HEK293 (cell line): ENCODE data around the gene CENPP.

ENCODE experiments used
- CTCF ChIA-PET: fragments of 350-600 bp; formaldehyde crosslinking; extraction: SDS; loops from one replicate; lab custom pipeline; 2021; ENCODE audit warnings: antibody characterized with exemption; lab: Yijun Ruan, JAX
- POLR2A ChIA-PET: fragments of 300-600 bp; formaldehyde crosslinking; extraction: SDS; loops from one replicate; lab custom pipeline; 2020; ENCODE audit warnings: antibody characterized with exemption, inconsistent platforms; lab: Yijun Ruan, JAX
- H3K27ac ChIP-seq: fragments of 200-500 bp; sonication (Bioruptor generic); 2 replicates; pipeline ENCODE4 v1.5.1; 2014; ENCODE audit warnings: low read depth, low read length, control low read depth, inconsistent platforms; ENCODE audit errors: extremely low read depth
- H3K36me3 ChIP-seq, 2 experiments: fragments of 200-500 bp in 1 of 2; sonication (Bioruptor generic) in 1 of 2; 1 replicate in 1 of 2; 2 replicates in 1 of 2; pipeline ENCODE4 v1.5.1; 2014 to 2017; ENCODE audit warnings: inconsistent platforms in 2 of 2, low read length in 2 of 2; ENCODE audit not compliant: control insufficient read depth in 2 of 2, insufficient read depth in 1 of 2
- H3K4me1 ChIP-seq: fragments of 200-500 bp; sonication (Bioruptor generic); 2 replicates; pipeline ENCODE4 v1.5.1; 2014; ENCODE audit warnings: mild to moderate bottlenecking, low read length, inconsistent platforms; ENCODE audit not compliant: control insufficient read depth, insufficient read depth
- H3K4me3 ChIP-seq: 2 replicates; pipeline ENCODE4 v1.5.1; 2011; ENCODE audit warnings: low read depth, mild to moderate bottlenecking, control low read depth, low read length, moderate library complexity
- H3K9me3 ChIP-seq: fragments of 200-500 bp; sonication (Bioruptor generic); 2 replicates; pipeline ENCODE4 v1.5.1; 2014; ENCODE audit warnings: low read depth, low read length, inconsistent platforms; ENCODE audit not compliant: control insufficient read depth, insufficient read depth
- FEZF1 ChIP-seq: fragments of 450-650 bp; formaldehyde crosslinking; IDR thresholded peaks from 2 replicates; pipeline ENCODE4 v1.5.1; 2016; ENCODE audit warnings: missing biosample characterization, missing genetic modification characterization
- GLI2 ChIP-seq: fragments of 450-650 bp; formaldehyde crosslinking; IDR thresholded peaks from 2 replicates; pipeline ENCODE4; 2017; ENCODE audit warnings: missing biosample characterization, missing genetic modification characterization, low read depth, borderline replicate concordance
- KLF1 ChIP-seq: fragments of 450-650 bp; formaldehyde crosslinking; IDR thresholded peaks from 2 replicates; pipeline ENCODE4 v1.5.1; 2016; ENCODE audit warnings: missing biosample characterization, missing genetic modification characterization
- MZF1 ChIP-seq: fragments of 450-650 bp; formaldehyde crosslinking; IDR thresholded peaks from 2 replicates; pipeline ENCODE4 v1.5.1; 2017; ENCODE audit warnings: missing biosample characterization, missing genetic modification characterization, borderline replicate concordance
- PRDM4 ChIP-seq: fragments of 450-650 bp; formaldehyde crosslinking; IDR thresholded peaks from 2 replicates; pipeline ENCODE4 v1.5.1; 2017; ENCODE audit warnings: missing biosample characterization, missing genetic modification characterization
- REPIN1 ChIP-seq: fragments of 450-650 bp; formaldehyde crosslinking; IDR thresholded peaks from 2 replicates; pipeline ENCODE4 v1.5.1; 2017; ENCODE audit warnings: missing biosample characterization, missing genetic modification characterization, low read depth
- SETDB1 ChIP-seq: IDR thresholded peaks from one replicate; pipeline ENCODE4 v1.6.1; 2017; ENCODE audit warnings: mild to moderate bottlenecking, low read length, moderate library complexity, mixed read lengths; ENCODE audit not compliant: insufficient read length
- WT1 ChIP-seq: fragments of 450-650 bp; formaldehyde crosslinking; IDR thresholded peaks from 2 replicates; pipeline ENCODE4 v1.5.1; 2016; ENCODE audit warnings: missing biosample characterization, missing genetic modification characterization
- ZBTB1 ChIP-seq: fragments of 450-650 bp; formaldehyde crosslinking; IDR thresholded peaks from 2 replicates; pipeline ENCODE4 v1.5.1; 2016; ENCODE audit warnings: missing biosample characterization, missing genetic modification characterization
- ZBTB48 ChIP-seq: fragments of 450-650 bp; formaldehyde crosslinking; IDR thresholded peaks from 2 replicates; pipeline ENCODE4 v1.5.1; 2016; ENCODE audit warnings: missing biosample characterization, missing genetic modification characterization
- ZFP37 ChIP-seq: fragments of 450-650 bp; formaldehyde crosslinking; IDR thresholded peaks from 2 replicates; pipeline ENCODE4 v1.5.1; 2016; ENCODE audit warnings: missing biosample characterization, missing genetic modification characterization
- ZFP41 ChIP-seq: fragments of 450-650 bp; formaldehyde crosslinking; IDR thresholded peaks from 2 replicates; pipeline ENCODE4 v1.5.1; 2016; ENCODE audit warnings: missing biosample characterization, missing genetic modification characterization, borderline replicate concordance
- ZNF26 ChIP-seq: fragments of 450-650 bp; formaldehyde crosslinking; IDR thresholded peaks from 2 replicates; pipeline ENCODE4 v1.5.1; 2016; ENCODE audit warnings: missing biosample characterization, missing genetic modification characterization
- ZNF37A ChIP-seq: fragments of 450-650 bp; IDR thresholded peaks from 2 replicates; pipeline ENCODE4 v1.5.1; 2018; ENCODE audit warnings: missing biosample characterization, missing genetic modification characterization
- ZNF416 ChIP-seq: fragments of 450-650 bp; formaldehyde crosslinking; IDR thresholded peaks from 2 replicates; pipeline ENCODE4 v1.5.1; 2016; ENCODE audit warnings: missing biosample characterization, missing genetic modification characterization
- ZNF473 ChIP-seq: fragments of 450-650 bp; formaldehyde crosslinking; IDR thresholded peaks from 2 replicates; pipeline ENCODE4 v1.5.1; 2017; ENCODE audit warnings: missing biosample characterization, missing genetic modification characterization
- ZNF501 ChIP-seq: fragments of 450-650 bp; formaldehyde crosslinking; IDR thresholded peaks from 2 replicates; pipeline ENCODE4 v1.5.1; 2016; ENCODE audit warnings: missing biosample characterization, missing genetic modification characterization
- ZNF707 ChIP-seq: fragments of 450-650 bp; formaldehyde crosslinking; IDR thresholded peaks from 2 replicates; pipeline ENCODE4 v1.5.1; 2016; ENCODE audit warnings: missing biosample characterization, missing genetic modification characterization
- ZNF837 ChIP-seq: fragments of 450-650 bp; formaldehyde crosslinking; IDR thresholded peaks from 2 replicates; pipeline ENCODE4 v1.5.1; 2016; ENCODE audit warnings: missing biosample characterization, missing genetic modification characterization
- ZXDB ChIP-seq: fragments of 450-650 bp; formaldehyde crosslinking; IDR thresholded peaks from 2 replicates; pipeline ENCODE4 v1.5.1; 2016; ENCODE audit warnings: missing biosample characterization, missing genetic modification characterization

Gene CENPP

GRCh38 chr9:92655896-92656536 is 330.3 kb downstream of the CENPP start:
- H3K27ac ChIP-seq: no peak overlapping the region
- no peaks in the 10 kb centered on the region for H3K9me3 ChIP-seq
- TF ChIP-seq SETDB1 (no peak), ZNF37A (tag by site-specific recombination) (no peak), PRDM4 (no peak), KLF1 (tag by site-specific recombination) (no peak), ZNF416 (tag by site-specific recombination) (no peak), GLI2 (tag by site-specific recombination) (no peak), ZFP37 (tag by site-specific recombination) (no peak), ZXDB (tag by site-specific recombination) (no peak), ZNF837 (no peak), ZNF707 (tag by site-specific recombination) (no peak), ZBTB48 (no peak), ZNF26 (tag by site-specific recombination) (no peak), ZNF473 (tag by site-specific recombination) (no peak), FEZF1 (tag by site-specific recombination) (no peak), REPIN1 (tag by site-specific recombination) (no peak), ZBTB1 (no peak), ZFP41 (tag by site-specific recombination) (no peak), MZF1 (no peak)
- TF ChIP-seq, all 188 proteins: peak for 0
- Histone ChIP-seq H3K4me3 (no peak overlapping the region), H3K36me3 (peaks cover 0 to 65% of the 10 kb centered on the region in 2 experiments; a peak in 1 of 3 replicates), H3K4me1 (peaks cover 5% of the 10 kb centered on the region; the same call in 1 of the 2 replicates)
- ChIA-PET POLR2A (no interaction called here), CTCF (interaction anchor here (0.6 kb wide), 1 partner anchor 134 kb away, joined by 3 read pairs; no protein-coding TSS in a partner anchor)

GRCh38 chr9:92656537-92656925 is 330.8 kb downstream of the CENPP start:
- Histone ChIP-seq H3K4me1 (peaks cover 5% of the 10 kb centered on the region; the same call in 1 of the 2 replicates), H3K4me3 (no peak overlapping the region), H3K9me3 (no peaks in the 10 kb centered on the region), H3K36me3 (peaks cover 0 to 60% of the 10 kb centered on the region in 2 experiments; a peak in 1 of 3 replicates), H3K27ac (no peak overlapping the region)
- ChIA-PET POLR2A (no interaction called here), CTCF (no interaction called here)
- TF ChIP-seq WT1 (tag by site-specific recombination) (no peak), ZNF501 (tag by site-specific recombination) (no peak)
